Caco-2 (cell line): ENCODE data around the gene DPPA3. TPM values are rescaled to one million over a fixed set of nuclear protein-coding genes. Genes with fewer than 3 reads are reported as not detected.
"Not testable (repeated sequence)": the region's sequence is repeated elsewhere in the genome, so short reads cannot be mapped to it uniquely, and the experiment has no call there.

ENCODE experiments used
- BruUV-seq: library from RNA; stranded (reverse); fragments of 400-500 nt; replicated peaks from 2 replicates; lab custom pipeline; 2021; lab: Mats Ljungman, UMichigan
- CTCF ChIA-PET: fragments of 300-600 bp; sonication (Branson Sonifier 250); formaldehyde crosslinking; loops from one replicate; lab custom pipeline; 2022; ENCODE audit warnings: antibody characterized with exemption; lab: Charles Lee
- POLR2A ChIA-PET: fragments of 300-600 bp; sonication (Branson Sonifier 250); formaldehyde crosslinking; loops from one replicate; lab custom pipeline; 2022; ENCODE audit warnings: antibody characterized with exemption; lab: Charles Lee
- DNase-seq, 2 experiments: peaks; one replicate each; pipeline versions ENCODE4 v3.0.0 to v3.0.0-alpha.2; 2020 to 2022
- H3K27me3 ChIP-seq: replicated peaks from 2 replicates; pipeline ENCODE4 v1.6.0; 2011; ENCODE audit warnings: low read length; ENCODE audit not compliant: control insufficient read depth, insufficient read depth
- H3K36me3 ChIP-seq: 2 replicates; pipeline ENCODE4 v1.5.1; 2011; ENCODE audit warnings: low read length; ENCODE audit not compliant: control insufficient read depth, insufficient read depth
- H3K4me1 ChIP-seq: fragments of 250-450 bp; sonication (Bioruptor Pico); 2 replicates; pipeline ENCODE4 v1.5.1; 2020; ENCODE audit warnings: mild to moderate bottlenecking
- H3K4me3 ChIP-seq: 2 replicates; pipeline ENCODE4 v1.5.1; 2011; ENCODE audit warnings: low read depth, mild to moderate bottlenecking, control low read depth, low read length
- H3K9me3 ChIP-seq: fragments of 250-450 bp; sonication (Bioruptor Pico); 2 replicates; pipeline ENCODE4 v1.5.1; 2020; ENCODE audit warnings: mild to moderate bottlenecking, moderate library complexity
- H3K27ac Mint-ChIP-seq: one replicate; pipeline ENCODE4 v1.8.0; 2022; ENCODE audit warnings: mixed read lengths; ENCODE audit not compliant: unreplicated experiment
- H3K27me3 Mint-ChIP-seq: one replicate; pipeline ENCODE4 v1.8.0; 2022; ENCODE audit warnings: mixed read lengths; ENCODE audit not compliant: insufficient read depth, unreplicated experiment
- H3K36me3 Mint-ChIP-seq: one replicate; pipeline ENCODE4 v1.8.0; 2022; ENCODE audit warnings: mild to moderate bottlenecking, mixed read lengths; ENCODE audit not compliant: insufficient read depth, unreplicated experiment
- H3K4me1 Mint-ChIP-seq: one replicate; pipeline ENCODE4 v1.8.0; 2022; ENCODE audit warnings: low read depth, mixed read lengths; ENCODE audit not compliant: unreplicated experiment
- H3K4me3 Mint-ChIP-seq: one replicate; pipeline ENCODE4 v1.8.0; 2022; ENCODE audit warnings: mild to moderate bottlenecking, moderate library complexity, mixed read lengths; ENCODE audit not compliant: unreplicated experiment
- H3K9me3 Mint-ChIP-seq: one replicate; pipeline ENCODE4 v1.8.0; 2022; ENCODE audit warnings: mixed read lengths; ENCODE audit not compliant: unreplicated experiment
- CTCF ChIP-seq, 2 experiments: fragments of 200-600 bp in 1 of 2; IDR thresholded peaks; 1 replicate in 1 of 2; 2 replicates in 1 of 2; pipeline versions ENCODE4 v1.5.1 to v1.8.0; 2011 to 2022; ENCODE audit warnings: antibody characterized with exemption in 1 of 2, control low read depth in 1 of 2, inconsistent platforms in 1 of 2, low read depth in 1 of 2, low read length in 1 of 2, mild to moderate bottlenecking in 1 of 2, moderate library complexity in 1 of 2; ENCODE audit not compliant: insufficient read depth in 1 of 2, severe bottlenecking in 1 of 2, unreplicated experiment in 1 of 2
- intact Hi-C: fragments of 100-400 bp; cut with micrococcal nuclease; formaldehyde crosslinking; loops from one replicate; pipeline ENCODE4 v1.10.0; 2022; ENCODE audit not compliant: unreplicated experiment
- total RNA-seq: library from RNA; stranded (reverse); gene quantifications from 2 replicates; pipeline ENCODE4 v1.2.3, GENCODE V29; 2022

DPPA3 gene
- total RNA-seq, 1 experiment from 2014 or later, result 31.8 TPM

DNA sequence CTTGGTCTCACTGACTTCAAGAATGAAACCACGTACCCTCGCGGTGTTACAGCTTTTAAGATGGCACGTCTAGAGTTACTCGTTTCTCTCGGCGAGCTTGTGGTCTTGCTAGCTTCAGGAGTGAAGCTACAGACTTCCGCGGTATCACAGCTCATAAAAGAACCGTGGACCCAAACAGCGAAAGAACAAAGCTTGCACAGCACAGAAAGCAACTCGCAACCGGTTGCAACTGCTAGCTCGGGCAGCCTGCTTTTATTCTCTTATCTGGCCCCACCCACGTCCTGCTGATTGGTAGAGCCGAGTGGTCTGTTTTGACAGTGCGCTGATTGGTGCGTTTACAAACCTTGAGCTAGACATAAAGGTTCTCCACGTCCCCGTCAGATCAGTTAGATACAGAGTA lies 40.2 kb downstream of the DPPA3 start:
- Histone ChIP-seq H3K4me1 (no peaks in the 10 kb centered on the region), H3K4me3 (no peak overlapping the region), H3K9me3 (peaks cover 5% of the 10 kb centered on the region; the same call in 1 of the 2 replicates), H3K36me3 (no peaks in the 10 kb centered on the region), H3K27me3 (no peaks in the 10 kb centered on the region)
- Mint-ChIP-seq H3K4me1 (peaks cover 7% of the 10 kb centered on the region), H3K27me3 (no peaks in the 10 kb centered on the region), H3K9me3 (no peaks in the 10 kb centered on the region), H3K4me3 (no peak overlapping the region), H3K36me3 (no peaks in the 10 kb centered on the region), H3K27ac (no peak overlapping the region)
- BruUV-seq, result no TSS peak
- no peak for DNase-seq
- intact Hi-C loops, result no loop called here
- POLR2A ChIA-PET, result interaction anchor here (0.6 kb wide), 1 partner anchor 185 kb away, joined by 4 read pairs; no protein-coding TSS in a partner anchor
- CTCF ChIA-PET, result no interaction called here
- TF ChIP-seq CTCF (IDR thresholded peaks at IDR 0.05; ENCODE audit: insufficient read depth in 1 of 2, low read depth in 1 of 2, low read length in 1 of 2, severe bottlenecking in 1 of 2, unreplicated experiment in 1 of 2), result no peak

DNA sequence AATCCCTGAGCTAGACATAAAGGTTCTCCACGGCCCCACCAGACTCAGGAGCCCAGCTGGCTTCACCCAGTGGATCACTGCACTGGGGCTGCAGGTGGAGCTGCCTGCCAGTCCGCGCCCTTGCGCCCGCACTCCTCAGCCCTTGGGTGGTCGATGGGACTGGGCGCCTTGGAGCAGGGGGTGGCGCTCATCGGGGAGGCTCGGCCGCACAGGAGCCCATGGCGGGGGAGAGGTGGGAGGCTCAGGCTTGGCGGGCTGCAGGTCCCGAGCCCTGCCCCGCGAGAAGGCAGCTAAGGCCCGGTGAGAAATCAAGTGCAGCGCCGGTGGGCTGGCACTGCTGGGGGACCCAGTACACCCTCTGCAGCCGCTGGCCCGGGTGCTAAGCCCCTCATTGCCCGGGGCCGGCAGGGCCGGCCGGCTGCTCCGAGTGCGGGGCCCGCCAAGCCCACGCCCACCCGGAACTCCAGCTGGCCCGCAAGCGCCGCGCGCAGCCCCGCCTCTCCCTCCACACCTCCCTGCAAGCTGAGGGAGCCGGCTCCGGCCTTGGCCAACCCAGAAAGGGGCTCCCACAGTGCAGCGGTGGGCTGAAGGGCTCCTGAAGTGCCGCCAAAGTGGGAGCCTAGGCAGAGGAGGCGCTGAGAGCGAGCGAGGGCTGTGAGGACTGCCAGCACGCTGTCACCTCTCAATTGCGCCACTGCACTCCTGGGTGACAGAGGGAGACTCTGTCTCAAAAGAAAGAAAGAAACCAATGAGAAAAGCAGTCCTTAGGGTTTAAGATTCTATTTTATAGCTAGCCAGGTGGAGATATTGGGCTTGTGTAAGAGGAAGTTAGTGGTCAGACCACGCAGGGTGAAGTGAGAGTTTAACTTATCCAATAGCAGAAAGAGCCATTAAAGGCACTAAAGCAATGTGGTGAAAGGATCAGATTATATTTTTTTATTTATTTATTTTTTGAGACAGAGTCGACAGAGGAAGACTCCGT lies 41.0 kb downstream of the DPPA3 start:
- H3K36me3 Mint-ChIP-seq, H3K4me3 ChIP-seq, DNase-seq, BruUV-seq, H3K27ac Mint-ChIP-seq, H3K4me1 ChIP-seq, intact Hi-C loops, H3K9me3 Mint-ChIP-seq, H3K4me1 Mint-ChIP-seq, H3K36me3 ChIP-seq, H3K9me3 ChIP-seq, H3K27me3 ChIP-seq, CTCF ChIA-PET, H3K27me3 Mint-ChIP-seq, H3K4me3 Mint-ChIP-seq: not testable (repeated sequence)
- POLR2A ChIA-PET, result interaction anchor here (0.6 kb wide), 1 partner anchor 184 kb away, joined by 4 read pairs; no protein-coding TSS in a partner anchor

- H3K4me3 ChIP-seq, H3K9me3 Mint-ChIP-seq, H3K4me1 ChIP-seq, H3K27me3 ChIP-seq, H3K36me3 Mint-ChIP-seq, H3K4me1 Mint-ChIP-seq, H3K27ac Mint-ChIP-seq, H3K27me3 Mint-ChIP-seq, BruUV-seq, POLR2A ChIA-PET, H3K9me3 ChIP-seq, H3K4me3 Mint-ChIP-seq, H3K36me3 ChIP-seq, DNase-seq, intact Hi-C loops, CTCF ChIA-PET: not testable (repeated sequence)
Measured at GRCh38 chr12:7755668-7756067, 44.4 kb downstream of the DPPA3 start.

DNA sequence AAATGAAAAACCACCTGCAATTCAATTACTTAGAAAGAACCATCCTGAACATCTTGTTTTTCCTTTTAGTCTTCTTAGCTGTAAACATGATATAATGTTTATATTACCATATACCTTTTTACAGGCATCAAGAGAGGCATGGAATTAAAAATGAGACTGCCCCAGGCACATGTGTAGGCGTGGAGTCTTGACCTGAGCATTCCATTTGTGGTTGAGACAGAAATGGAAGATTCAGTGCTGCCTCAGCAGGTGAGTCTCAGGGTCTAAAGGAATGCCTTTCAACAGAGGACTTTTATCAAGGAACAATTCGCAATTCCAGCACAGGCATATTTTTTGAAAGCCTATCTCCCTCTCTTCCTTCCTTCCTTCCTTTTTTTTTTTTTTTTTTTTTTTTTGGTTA lies 45.8 kb downstream of the DPPA3 start:
- no peak overlapping the region for H3K27ac Mint-ChIP-seq
- no peaks in the 10 kb centered on the region for H3K36me3 Mint-ChIP-seq
- no peaks in the 10 kb centered on the region for H3K27me3 Mint-ChIP-seq
- no peak for TF ChIP-seq CTCF (IDR thresholded peaks at IDR 0.05; ENCODE audit: insufficient read depth in 1 of 2, low read depth in 1 of 2, low read length in 1 of 2, severe bottlenecking in 1 of 2, unreplicated experiment in 1 of 2)
- Histone ChIP-seq H3K4me3 (no peak overlapping the region), H3K36me3 (no peaks in the 10 kb centered on the region), H3K27me3 (no peaks in the 10 kb centered on the region), H3K4me1 (0 out of 2 replicates have a peak, but pooled peaks cover 7% of the 10 kb centered on the region), H3K9me3 (no peaks in the 10 kb centered on the region)
- BruUV-seq, result no TSS peak
- ChIA-PET POLR2A (no interaction called here), CTCF (no interaction called here)
- peaks cover 6% of the 10 kb centered on the region for H3K4me1 Mint-ChIP-seq
- intact Hi-C loops, result no loop called here
- H3K4me3 Mint-ChIP-seq, result no peak overlapping the region
- DNase-seq, result no peak
- no peaks in the 10 kb centered on the region for H3K9me3 Mint-ChIP-seq
